HG02870 (cell line): ENCODE data around the gene SAYSD1.
"Not testable (repeated sequence)": the region's sequence is repeated elsewhere in the genome, so short reads cannot be mapped to it uniquely, and the experiment has no call there.

ENCODE experiments used
- ATAC-seq: cut with Tn5 transposase; IDR thresholded peaks from one replicate; pipeline ENCODE4 v1.9.1; 2021; ENCODE audit warnings: mild to moderate bottlenecking, moderate library complexity; ENCODE audit not compliant: unreplicated experiment

The SAYSD1 gene, protein sequence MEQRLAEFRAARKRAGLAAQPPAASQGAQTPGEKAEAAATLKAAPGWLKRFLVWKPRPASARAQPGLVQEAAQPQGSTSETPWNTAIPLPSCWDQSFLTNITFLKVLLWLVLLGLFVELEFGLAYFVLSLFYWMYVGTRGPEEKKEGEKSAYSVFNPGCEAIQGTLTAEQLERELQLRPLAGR

DNA sequence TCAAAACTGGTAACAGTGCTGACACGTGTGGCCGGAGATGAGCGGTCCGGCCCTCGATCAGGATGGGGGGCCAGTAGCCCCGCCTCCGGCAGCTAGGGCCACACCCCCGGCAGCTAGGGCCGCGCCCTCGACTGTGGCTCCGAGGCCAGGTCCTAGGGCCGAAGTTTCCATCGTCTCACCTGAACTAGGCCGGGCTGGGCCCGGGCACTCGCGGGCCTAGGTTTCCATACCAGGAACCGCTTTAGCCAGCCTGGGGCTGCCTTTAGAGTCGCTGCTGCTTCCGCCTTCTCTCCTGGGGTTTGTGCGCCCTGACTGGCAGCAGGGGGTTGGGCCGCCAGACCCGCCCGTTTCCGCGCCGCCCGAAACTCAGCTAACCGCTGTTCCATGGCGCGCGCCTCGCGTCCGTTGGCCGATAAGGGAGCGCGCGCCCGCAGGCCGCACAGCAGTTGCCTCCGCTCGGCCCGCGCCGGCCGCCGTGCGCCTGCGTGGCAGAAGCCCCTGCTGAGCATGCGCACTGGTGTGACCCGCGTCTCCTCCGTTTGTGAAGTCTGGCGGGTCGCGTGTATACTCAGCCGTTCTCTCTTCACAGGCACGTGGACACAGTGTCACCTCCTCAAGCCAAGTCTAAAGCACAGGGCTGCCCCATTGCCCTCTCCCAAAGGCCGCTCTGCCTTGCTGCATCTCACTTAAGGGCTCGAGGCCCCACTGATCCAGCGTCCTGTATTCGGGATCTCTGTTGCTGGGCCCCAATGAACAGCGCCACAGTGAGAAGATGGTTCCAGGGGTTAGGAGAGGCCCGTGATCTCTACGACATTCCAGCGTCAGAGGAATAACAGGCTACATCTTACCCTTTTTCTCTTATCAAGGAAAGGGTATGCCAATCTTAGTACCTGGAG is at the start of gene SAYSD1:
Gene SAYSD1 (minus strand): TSS at position 483 of the 896 bp plus-strand sequence. CDS start 97 bp downstream, at position 386.
- ATAC-seq: peak; percentile 91

DNA sequence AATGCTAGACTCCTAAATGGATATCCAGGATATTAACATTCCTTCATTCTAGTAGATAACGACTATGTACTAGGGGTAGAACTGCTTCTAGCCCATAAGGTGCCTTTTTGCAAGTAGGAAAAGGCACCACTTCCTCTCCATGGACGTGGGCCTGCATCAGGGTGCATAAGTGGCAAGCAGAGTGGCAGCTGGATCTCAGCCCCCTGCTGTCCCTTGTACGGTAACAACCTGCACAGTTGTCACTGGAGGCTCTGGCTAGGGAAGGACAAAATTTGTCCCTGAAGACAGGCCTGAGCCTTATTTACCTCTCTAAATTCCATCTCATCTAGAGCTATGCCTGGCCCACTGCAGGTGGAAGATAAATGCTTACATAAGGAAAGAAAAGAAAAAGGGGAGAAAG is 42.5 kb upstream of the SAYSD1 start:
- ATAC-seq: no peak

DNA sequence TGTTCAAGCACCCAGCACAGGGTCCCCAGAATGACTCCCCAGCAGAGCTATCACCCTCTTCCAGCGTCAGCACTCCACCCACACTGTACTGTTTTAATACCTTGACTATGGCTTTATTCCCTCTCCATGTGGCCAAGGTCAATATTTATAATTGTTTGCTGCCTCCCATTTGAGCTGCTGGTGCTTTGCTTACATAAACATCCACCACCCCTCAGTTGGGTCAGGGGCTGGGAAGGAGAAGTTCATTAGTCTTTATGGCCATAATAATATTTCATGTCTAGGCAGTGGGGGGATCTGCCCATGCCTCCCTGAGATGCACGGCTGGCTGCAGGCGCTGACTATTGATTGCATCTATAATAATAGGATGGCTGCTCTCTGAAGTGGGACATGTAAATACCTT is 41.8 kb upstream of the SAYSD1 start:
- no peak for ATAC-seq

DNA sequence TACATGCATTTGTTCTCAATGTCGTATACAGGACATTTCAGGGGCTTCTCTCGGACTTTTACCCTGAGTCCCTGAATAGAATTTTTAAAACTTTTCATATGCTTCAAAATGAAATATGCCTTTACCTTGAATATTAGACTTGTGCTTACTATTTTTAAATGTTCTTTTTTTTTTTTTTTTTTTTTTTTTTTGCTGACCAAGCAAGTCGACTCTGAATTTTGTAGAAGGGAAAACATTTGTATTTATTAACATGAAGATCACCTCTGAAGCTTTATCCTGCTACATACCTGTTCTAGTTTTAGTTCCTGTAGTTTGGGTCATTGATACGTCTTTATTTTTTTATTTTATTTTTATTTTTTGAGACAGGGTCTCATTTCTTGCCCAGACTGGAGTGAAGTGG is 39.7 kb upstream of the SAYSD1 start:
- no peak for ATAC-seq

DNA sequence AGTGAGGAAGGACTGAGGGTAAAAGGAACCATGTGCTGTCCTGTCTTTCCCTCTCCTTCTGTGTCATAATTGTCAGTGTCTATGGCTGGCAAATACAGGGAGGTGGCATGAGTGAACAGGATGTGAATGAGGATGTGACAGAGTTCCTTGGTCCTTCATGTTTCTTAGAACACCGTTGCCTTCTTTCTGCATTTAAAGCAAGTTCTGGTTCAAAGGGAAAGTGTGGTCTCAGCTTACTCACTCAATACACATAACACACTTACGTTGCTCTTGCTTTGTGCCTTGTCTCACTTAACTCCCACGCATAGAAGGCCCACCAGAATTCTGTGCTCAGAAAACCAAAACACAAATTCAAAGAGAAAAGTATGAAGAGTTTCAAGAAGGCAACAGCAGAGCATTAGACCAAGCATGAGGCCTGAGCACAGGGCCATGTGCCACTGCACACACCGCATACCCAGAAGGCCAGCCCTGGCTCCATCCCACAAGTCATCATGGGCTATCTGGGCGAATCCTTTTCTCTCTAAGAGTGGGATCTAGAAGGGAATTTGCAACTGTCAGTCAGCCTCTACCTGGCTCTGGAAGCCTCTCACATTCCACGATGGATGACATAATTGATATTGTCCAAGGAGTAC is 38.9 kb upstream of the SAYSD1 start:
- ATAC-seq: no peak

DNA sequence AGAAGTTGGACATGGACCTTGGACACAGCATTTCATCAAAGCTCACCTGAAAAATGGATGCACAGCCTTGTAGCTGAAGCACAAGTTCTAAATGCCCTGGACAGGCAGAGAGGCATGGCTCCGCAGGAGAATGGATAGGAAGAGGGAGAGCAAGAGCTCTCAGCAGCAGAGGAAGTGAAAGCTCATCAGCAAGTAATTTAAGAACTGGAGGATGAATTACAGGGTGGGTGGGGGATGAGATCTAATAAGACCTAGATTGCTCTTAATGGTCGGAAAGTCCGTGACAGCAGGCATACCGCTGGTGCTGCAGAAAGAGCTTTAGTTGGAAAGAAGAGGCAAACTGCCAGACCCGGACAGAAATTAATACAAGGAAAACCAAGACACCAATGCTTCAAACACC is 37.3 kb upstream of the SAYSD1 start:
- no peak for ATAC-seq

DNA sequence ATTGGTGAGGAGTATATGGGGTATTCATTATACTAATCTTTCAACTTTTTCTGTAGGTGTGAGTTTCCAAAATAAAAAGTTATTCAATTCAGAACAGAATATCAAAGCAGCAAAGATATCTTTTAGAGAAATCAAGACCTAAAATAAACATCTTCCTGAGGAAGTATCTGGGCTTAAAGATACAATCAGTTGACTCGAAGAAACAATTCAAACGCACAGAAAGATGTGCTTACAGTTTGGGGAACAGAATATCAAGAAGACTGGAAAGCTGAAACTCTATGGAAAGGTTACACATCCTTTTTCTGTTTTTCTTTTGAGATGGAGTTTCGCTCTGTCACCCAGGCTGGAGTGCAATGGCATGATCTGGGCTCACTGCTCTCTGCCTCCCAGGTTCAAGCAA is 36.2 kb upstream of the SAYSD1 start:
- no peak for ATAC-seq

DNA sequence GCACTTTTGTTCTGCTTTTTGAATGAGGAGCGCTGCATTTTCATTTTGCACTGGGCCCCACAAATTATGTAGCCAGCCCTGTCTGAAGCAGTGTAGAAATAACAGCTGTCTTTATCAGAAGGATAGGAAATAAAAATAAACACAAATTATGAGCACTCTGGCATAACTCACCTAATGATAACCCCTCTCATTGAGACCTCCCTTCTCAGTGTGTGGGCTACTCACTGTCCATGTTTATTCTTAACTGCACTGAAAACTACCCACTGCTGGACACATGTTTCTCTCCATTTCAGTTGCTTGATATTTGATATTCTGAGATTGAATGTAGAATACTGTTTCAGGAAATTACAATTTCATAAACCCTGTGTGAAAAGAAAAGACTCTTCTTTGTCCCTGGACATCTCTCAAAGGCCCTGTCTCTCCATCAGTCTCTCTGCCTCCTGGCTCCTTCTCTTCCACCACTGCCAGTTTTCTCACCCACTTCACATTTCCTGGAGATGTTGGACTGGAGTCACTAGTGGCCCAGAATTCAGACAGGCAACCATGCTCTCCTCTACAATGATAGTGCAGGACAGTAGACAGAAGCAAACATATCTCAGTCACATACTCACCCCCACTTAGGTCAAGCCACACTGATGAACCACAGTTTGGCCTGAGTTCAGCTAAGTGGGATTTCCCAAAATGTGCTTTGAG is 29.6 kb upstream of the SAYSD1 start:
- ATAC-seq: no peak

DNA sequence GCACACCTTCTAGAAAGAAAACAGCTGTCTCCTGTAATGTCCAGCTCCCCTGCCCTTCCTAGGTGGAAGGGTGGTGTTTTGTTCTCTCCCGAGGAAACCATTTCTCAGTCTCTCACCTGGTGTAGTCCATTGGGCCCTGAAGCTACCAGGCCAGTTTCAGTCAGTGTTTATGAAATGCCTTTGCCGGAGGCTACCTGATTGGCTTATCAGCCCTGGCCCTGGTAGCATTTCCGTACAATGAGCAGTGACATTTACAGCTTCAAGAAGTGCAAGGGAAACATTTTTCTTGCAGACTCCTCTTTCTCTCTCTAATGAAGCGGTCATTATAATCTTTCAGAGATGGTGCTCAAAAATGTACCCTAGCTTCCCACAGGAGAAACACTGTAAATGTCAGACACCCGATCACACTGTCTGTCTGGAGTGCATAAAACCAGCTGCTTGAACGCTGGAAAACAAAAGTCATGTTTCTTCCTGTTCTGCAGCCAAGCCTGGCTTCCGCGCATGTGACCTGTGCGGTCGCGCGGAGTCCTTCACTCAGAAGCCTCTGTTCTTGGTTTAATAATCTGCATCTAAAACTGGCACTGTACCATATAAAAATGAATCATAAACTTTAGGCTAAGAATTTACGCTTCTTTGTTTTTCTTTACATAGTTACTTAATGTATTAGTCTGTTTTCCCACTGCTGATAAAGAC is 28.4 kb upstream of the SAYSD1 start:
- no peak for ATAC-seq

DNA sequence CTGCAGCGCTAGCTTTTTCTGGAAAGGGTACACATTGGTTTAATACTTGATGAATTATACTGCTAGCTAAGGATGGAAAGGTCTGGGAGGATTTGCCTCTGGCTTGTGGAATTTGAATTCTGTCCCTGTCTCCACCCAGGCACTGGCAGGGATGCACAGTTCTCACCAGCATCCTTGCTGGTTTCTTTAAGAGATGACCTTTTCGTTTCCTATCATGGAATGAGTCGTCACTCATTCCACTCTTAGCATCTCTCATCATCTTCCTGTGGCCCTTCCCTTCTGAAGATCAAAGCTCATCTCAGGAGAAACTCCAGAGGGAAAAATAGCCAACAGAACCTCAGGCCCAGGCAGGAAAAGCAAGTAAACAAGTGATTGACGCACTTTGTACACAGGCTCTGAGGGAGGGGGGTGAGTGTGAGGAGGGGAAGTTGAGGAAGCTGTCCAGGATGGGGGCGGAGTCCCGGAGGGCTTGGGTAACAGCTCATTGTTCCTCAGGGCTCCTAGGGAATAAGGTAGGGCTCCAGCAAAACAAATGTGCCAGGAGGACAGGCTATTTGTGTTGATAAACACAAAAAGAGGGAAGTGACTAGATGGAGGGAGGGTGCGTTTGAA is 25.7 kb upstream of the SAYSD1 start:
- ATAC-seq: no peak

DNA sequence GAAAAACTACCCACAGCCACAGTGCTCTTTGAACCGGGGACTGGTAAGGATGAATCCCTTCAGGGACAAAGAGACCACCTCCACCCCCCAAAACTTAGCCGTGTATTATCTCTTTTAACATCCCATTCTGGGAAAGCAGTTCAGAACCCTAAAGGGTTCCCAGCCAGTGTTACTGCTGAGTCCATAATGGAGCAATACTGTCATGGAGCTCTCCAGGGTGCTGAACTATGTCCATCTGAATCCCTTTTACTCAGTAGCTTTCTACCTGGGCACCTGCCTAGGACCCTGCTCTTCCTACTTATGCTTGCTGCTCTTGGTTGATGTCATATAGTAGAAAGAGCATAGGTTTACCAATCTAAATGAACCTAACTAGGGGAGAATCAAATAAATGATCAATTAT is 22.3 kb upstream of the SAYSD1 start:
- ATAC-seq: no peak

DNA sequence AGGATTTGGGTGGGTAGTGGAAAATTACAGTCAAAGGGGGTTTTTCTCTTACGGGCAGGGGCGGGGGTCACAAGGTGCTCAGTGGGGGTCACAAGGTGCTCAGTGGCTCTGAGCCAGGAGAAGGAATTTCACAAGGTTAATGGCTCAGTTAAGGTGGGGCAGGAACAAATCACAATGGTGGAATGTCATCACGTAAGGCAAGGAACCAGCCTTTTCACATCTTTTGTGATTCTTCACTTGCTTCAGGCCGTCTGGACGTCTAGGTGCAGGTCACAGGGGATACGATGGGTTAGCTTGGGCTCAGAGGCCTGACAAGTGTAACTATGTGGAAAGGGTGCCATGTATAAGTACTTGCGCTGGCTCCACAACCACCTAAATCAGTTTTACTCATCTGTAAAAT is 21.2 kb upstream of the SAYSD1 start:
- ATAC-seq: not testable (repeated sequence)

DNA sequence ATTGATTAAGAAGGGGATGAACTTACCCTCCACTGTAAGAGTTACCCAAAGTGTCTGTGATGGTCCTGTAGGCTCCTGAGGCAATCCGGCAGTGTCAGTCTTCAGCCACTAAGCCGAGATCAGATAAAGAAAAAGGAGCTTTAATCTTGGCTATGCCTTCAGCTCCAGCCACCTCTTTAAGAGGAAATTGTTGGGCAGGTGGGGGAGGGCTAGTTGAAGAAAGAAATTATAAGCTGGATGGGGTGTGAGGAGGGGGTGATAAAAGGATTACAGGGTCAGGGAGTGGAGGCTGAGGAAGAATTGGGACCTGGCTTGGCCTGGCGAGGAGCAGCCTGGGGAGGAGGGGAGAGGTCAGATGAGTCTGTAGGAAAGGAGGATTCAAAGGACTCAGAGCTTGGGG is 19.8 kb upstream of the SAYSD1 start:
- not testable (repeated sequence) for ATAC-seq

DNA sequence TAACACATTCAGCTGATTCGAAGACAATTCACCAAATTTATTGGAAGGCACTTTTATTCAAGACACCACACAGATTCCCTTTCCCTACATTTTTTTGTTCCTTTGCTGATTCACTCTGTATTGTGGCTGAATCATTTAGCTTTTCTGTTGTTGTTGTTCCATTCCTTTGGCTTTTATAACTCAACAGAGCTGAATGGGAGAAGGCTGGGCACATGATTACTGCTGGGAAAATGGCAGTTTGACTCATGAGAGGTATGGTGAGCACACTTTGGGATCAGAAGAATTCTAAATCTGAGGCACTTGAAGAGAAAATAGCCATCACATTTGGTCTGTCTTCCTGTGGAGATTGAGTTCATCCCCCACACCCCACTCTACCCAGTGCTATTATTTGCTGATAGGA is 15.7 kb upstream of the SAYSD1 start:
- ATAC-seq: no peak

DNA sequence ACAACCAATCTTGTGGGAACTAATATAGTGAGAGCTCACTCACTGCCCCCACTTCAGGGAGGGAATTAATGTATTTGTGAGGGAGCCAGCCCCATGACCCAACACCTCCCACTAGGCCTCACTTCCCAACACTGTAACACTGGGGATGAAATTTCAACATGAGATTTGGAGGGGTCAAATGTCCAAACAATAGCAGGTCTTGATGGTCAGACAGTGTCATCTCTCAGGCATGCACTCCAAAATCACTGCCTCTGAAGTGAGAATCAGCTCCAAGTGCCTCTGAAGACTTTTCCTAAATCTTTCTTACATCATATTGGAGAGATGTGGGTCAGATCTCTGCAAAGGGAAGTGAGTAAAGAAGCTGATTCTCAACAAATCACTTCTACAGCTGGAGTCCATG is 13.8 kb upstream of the SAYSD1 start:
- no peak for ATAC-seq

DNA sequence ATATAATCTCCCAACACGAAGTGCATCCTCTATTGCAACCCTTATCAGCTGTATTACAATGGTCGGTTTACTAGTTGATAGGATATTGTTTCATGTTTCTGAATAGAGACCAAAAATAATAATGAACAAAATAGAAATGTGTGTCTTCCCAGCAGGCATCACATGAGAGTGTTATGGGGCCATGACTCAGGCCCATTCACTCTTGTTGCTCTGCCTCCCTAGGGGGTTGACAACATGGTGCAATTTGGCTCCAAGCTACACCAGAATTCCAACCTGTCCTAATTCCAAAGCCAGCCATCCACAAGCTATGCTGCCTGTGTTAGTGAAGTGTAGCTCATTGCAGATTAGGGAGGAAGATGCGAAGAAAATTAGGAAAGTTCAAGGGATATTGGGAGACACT is 13.1 kb upstream of the SAYSD1 start:
- no peak for ATAC-seq

DNA sequence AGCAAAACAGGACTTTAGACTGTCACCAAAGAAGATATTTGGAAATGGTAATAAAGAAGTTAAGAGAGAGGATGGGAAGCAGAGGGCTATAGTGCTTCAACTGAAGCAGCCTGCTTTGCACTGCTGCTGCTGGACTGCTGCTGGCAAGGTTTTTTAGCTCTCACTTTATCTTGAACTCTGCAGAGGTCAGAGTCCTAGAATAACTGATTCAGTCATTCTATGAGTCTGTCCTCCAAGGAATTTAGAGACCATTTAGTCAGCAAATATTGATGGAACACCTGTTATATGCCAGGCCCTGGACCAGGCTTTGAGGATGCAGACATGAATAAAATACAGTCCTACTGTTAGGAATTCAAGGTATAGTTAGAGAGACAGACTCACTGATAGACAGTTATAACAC is 9.1 kb upstream of the SAYSD1 start:
- no peak for ATAC-seq

DNA sequence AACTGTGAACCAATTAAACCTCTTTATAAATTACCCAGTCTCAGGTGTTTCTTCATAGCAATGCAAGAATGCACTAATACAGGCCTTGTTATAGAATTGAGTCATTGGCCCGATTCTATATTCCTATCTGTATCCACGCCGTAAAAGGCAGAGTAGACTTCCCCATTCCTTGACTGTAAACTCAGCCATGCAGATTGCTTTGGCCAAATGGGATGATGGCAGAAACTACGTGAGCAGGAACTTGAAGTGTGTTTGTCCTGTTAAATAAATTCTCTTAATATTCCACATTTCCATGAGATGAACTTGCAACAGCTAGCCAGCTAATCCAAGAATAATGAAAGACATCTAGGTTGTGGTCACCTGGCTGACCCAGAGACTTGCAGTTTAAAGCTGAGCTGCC is 3.9 kb upstream of the SAYSD1 start:
- no peak for ATAC-seq

DNA sequence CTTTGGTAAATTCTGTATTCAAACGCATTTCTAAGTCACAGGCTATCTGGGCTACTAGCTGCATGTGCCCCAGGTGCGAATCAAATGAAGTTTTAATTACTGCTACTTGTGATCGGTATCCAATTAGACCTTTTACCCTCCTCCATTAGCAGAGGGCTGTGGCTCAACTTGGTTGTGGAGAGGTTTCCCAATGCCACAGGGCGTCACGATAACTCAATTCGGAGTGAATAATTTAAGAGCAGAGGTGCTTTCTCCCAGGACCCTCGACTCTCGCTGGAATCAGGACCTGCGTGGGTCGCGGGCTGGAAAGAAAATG is 640 bp downstream of the SAYSD1 start:
- ATAC-seq: peak; percentile 15

DNA sequence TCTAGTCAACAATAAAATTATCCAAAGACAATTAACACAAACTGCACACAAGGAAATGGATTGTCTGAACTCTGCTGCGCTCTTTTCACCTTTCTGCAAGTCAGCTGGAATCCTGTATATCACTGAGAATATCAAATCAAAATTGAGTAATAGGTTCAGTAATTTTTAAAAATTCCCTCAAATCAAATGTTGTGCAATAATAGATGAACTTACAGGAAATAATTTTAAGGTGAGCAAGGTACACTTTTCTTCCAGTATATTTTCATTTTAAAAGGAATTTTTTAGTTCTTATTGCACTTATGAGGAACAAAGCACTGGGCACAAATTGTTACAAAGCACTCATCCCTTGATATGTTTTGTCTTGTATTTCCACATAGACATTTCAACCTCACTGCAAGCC is 1.2 kb downstream of the SAYSD1 start:
- no peak for ATAC-seq

DNA sequence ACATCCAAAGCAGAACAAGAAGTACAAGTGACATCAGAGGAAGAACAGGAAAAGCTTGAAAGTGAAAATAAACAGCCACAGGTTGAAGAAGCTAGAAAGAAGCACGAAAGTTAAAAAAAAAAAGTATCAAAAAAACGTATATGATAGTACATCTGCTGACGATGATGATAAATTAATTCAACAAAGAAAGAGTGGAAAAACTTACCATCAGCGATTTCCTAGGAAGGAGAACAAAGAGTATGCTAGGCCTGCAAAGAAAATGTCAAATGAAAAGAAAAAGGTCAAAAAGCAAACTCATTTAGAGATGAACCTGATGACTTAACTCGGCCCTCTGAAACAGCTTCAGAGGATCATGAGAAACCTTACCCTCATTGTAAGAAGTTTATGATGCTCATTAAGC is 3.7 kb downstream of the SAYSD1 start:
- ATAC-seq: no peak
